Panc1 (cell line): ENCODE data around the gene CRB2.

Experiments used
- POLR2AphosphoS5 ChIP-seq: IDR thresholded peaks from 2 replicates; pipeline ENCODE4 v1.6.1; 2012; ENCODE audit warnings: mild to moderate bottlenecking, low read depth, low read length, moderate library complexity
- TF ChIP-seq, protein P1 (sequence below): fragments of 450-650 bp; IDR thresholded peaks from 2 replicates; pipeline ENCODE4 v1.5.1; 2017; ENCODE audit warnings: mild to moderate bottlenecking

DNA sequence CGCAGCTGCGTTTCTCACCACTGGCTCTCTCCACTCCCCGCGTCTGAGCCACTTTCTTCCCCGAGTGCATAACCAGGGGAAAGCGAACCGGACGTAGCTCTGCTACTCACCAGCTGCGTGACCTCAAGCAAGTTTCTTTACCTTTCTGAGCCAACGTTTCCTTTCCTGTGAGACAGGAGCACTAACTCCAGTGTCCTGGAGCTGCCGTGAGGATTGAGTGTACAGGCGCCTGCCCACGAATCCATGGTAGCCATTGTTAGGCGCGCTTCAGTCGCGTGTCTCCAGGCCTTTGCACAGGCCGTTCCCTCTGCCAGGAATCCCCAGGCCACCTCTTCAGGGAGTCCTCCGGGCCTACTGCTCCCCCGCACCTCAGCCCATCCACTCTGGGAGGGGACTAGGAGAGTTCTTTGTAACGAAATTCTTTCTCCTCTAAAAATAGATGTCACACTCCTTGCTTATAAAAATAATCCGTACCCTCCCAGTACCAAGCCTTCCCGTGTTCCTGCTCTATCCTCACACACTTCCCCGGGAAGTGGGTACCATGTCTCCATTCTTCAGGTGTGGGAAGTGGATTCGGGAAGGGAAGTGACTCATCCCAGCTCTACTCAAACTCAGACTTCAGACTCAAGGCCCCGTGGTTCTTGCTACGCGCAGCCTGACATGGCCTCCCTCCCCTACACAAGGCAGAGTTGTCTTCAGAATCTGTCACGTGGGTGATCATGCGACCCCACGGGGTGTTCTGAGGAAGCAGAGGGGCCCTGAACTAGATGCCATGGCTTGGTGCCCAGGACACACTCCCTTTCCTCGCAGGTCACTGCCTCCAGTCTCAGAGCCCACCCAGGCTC, 16.1 kb upstream of the CRB2 start:
- TF ChIP-seq, protein P1, sequence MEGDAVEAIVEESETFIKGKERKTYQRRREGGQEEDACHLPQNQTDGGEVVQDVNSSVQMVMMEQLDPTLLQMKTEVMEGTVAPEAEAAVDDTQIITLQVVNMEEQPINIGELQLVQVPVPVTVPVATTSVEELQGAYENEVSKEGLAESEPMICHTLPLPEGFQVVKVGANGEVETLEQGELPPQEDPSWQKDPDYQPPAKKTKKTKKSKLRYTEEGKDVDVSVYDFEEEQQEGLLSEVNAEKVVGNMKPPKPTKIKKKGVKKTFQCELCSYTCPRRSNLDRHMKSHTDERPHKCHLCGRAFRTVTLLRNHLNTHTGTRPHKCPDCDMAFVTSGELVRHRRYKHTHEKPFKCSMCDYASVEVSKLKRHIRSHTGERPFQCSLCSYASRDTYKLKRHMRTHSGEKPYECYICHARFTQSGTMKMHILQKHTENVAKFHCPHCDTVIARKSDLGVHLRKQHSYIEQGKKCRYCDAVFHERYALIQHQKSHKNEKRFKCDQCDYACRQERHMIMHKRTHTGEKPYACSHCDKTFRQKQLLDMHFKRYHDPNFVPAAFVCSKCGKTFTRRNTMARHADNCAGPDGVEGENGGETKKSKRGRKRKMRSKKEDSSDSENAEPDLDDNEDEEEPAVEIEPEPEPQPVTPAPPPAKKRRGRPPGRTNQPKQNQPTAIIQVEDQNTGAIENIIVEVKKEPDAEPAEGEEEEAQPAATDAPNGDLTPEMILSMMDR, result no peak
- no peak for TF ChIP-seq POLR2AphosphoS5
